Measurements from ENCODE around the gene GALNT1. TPM values are rescaled to one million over a fixed set of nuclear protein-coding genes. Genes with fewer than 3 reads are reported as not detected.
A peak's percentile ranks its signal among the peaks of the same experiment; 100 is the strongest.

GALNT1 gene
- total RNA-seq, 2 donors from 2014 or later = 27.9 to 69.3 TPM

- Mint-ChIP-seq H3K4me3 (no peak overlapping the region), H3K4me1 (no peaks in the 10 kb centered on the region), H3K36me3 (ENCODE audit: low read depth) (peaks cover 16% of the 10 kb centered on the region), H3K27ac (no peak overlapping the region), H3K9me3 (peaks cover 13% of the 10 kb centered on the region), H3K27me3 (peaks cover 3% of the 10 kb centered on the region)
- ATAC-seq (replicated peaks) = no peak
Measured at GRCh38 chr18:35716169-35716831, 134.8 kb downstream of the GALNT1 start.

- no peak overlapping the region for H3K4me3 Mint-ChIP-seq
- peaks cover 7% of the 10 kb centered on the region for H3K36me3 Mint-ChIP-seq (ENCODE audit: low read depth)
- H3K9me3 Mint-ChIP-seq = peaks cover 13% of the 10 kb centered on the region
- no peaks in the 10 kb centered on the region for H3K4me1 Mint-ChIP-seq
- H3K27me3 Mint-ChIP-seq = peaks cover 3% of the 10 kb centered on the region
- H3K27ac Mint-ChIP-seq = no peak overlapping the region
- ATAC-seq (replicated peaks) = no peak
Measured at GRCh38 chr18:35717182-35717581, 135.6 kb downstream of the GALNT1 start.

GRCh38 chr18:35721431-35722081 is 140.0 kb downstream of the GALNT1 start:
- no peaks in the 10 kb centered on the region for H3K4me1 Mint-ChIP-seq
- H3K4me3 Mint-ChIP-seq = no peak overlapping the region
- peaks cover 15% of the 10 kb centered on the region for H3K9me3 Mint-ChIP-seq
- no peak overlapping the region for H3K27ac Mint-ChIP-seq
- H3K36me3 Mint-ChIP-seq (ENCODE audit: low read depth) = no peaks in the 10 kb centered on the region
- ATAC-seq (replicated peaks) = no peak
- H3K27me3 Mint-ChIP-seq = peaks cover 13% of the 10 kb centered on the region

- Mint-ChIP-seq H3K27ac (no peak overlapping the region), H3K4me3 (no peak overlapping the region), H3K27me3 (peaks cover 11% of the 10 kb centered on the region), H3K4me1 (no peaks in the 10 kb centered on the region), H3K9me3 (peaks cover 13% of the 10 kb centered on the region), H3K36me3 (ENCODE audit: low read depth) (no peaks in the 10 kb centered on the region)
- ATAC-seq (replicated peaks) = no peak
Measured at GRCh38 chr18:35728676-35729075, 147.1 kb downstream of the GALNT1 start.

- peak; percentile 19 for ATAC-seq (replicated peaks)
- no peaks in the 10 kb centered on the region for H3K36me3 Mint-ChIP-seq (ENCODE audit: low read depth)
- H3K27me3 Mint-ChIP-seq = peaks cover 6% of the 10 kb centered on the region
Measured at GRCh38 chr18:35729991-35730668, 148.6 kb downstream of the GALNT1 start.

GRCh38 chr18:35730691-35731370 is 149.3 kb downstream of the GALNT1 start:
- peaks cover 6% of the 10 kb centered on the region for H3K27me3 Mint-ChIP-seq
- no peak for ATAC-seq (replicated peaks)
- H3K4me1 Mint-ChIP-seq = no peaks in the 10 kb centered on the region

More at GRCh38 chr18:35729991-35730668, 148.6 kb downstream of the GALNT1 start:
- H3K4me1 Mint-ChIP-seq = no peaks in the 10 kb centered on the region
- H3K27ac Mint-ChIP-seq = no peak overlapping the region
- H3K4me3 Mint-ChIP-seq = no peak overlapping the region
- H3K9me3 Mint-ChIP-seq = peaks cover 13% of the 10 kb centered on the region

GRCh38 chr18:35731701-35732100 is 150.2 kb downstream of the GALNT1 start:
- Mint-ChIP-seq H3K9me3 (peaks cover 7% of the 10 kb centered on the region), H3K27ac (no peak overlapping the region), H3K27me3 (no peaks in the 10 kb centered on the region), H3K4me1 (no peaks in the 10 kb centered on the region), H3K4me3 (no peak overlapping the region), H3K36me3 (ENCODE audit: low read depth) (no peaks in the 10 kb centered on the region)
- ATAC-seq (replicated peaks) = no peak

More at GRCh38 chr18:35730691-35731370, 149.3 kb downstream of the GALNT1 start:
- Mint-ChIP-seq H3K36me3 (ENCODE audit: low read depth) (no peaks in the 10 kb centered on the region), H3K9me3 (peaks cover 13% of the 10 kb centered on the region), H3K4me3 (no peak overlapping the region), H3K27ac (no peak overlapping the region)

- no peaks in the 10 kb centered on the region for H3K36me3 Mint-ChIP-seq (ENCODE audit: low read depth)
- ATAC-seq (replicated peaks) = no peak
- H3K4me1 Mint-ChIP-seq = no peaks in the 10 kb centered on the region
- no peaks in the 10 kb centered on the region for H3K27me3 Mint-ChIP-seq
- H3K9me3 Mint-ChIP-seq = peaks cover 7% of the 10 kb centered on the region
- H3K4me3 Mint-ChIP-seq = no peak overlapping the region
- no peak overlapping the region for H3K27ac Mint-ChIP-seq
Measured at GRCh38 chr18:35732162-35732561, 150.6 kb downstream of the GALNT1 start.

GRCh38 chr18:35732636-35733035 is 151.1 kb downstream of the GALNT1 start:
- no peak for ATAC-seq (replicated peaks)
- no peak overlapping the region for H3K27ac Mint-ChIP-seq
- H3K36me3 Mint-ChIP-seq (ENCODE audit: low read depth) = no peaks in the 10 kb centered on the region
- H3K4me1 Mint-ChIP-seq = no peaks in the 10 kb centered on the region
- peaks cover 7% of the 10 kb centered on the region for H3K9me3 Mint-ChIP-seq
- H3K27me3 Mint-ChIP-seq = no peaks in the 10 kb centered on the region
- no peak overlapping the region for H3K4me3 Mint-ChIP-seq

GRCh38 chr18:35733408-35733807 is 151.9 kb downstream of the GALNT1 start:
- no peaks in the 10 kb centered on the region for H3K4me1 Mint-ChIP-seq
- H3K9me3 Mint-ChIP-seq = peaks cover 8% of the 10 kb centered on the region
- H3K36me3 Mint-ChIP-seq (ENCODE audit: low read depth) = no peaks in the 10 kb centered on the region
- H3K27ac Mint-ChIP-seq = no peak overlapping the region
- no peak for ATAC-seq (replicated peaks)
- H3K4me3 Mint-ChIP-seq = no peak overlapping the region
- no peaks in the 10 kb centered on the region for H3K27me3 Mint-ChIP-seq

GRCh38 chr18:35736696-35737095 is 155.2 kb downstream of the GALNT1 start:
- no peak overlapping the region for H3K4me3 Mint-ChIP-seq
- H3K36me3 Mint-ChIP-seq (ENCODE audit: low read depth) = no peaks in the 10 kb centered on the region
- peaks cover 3% of the 10 kb centered on the region for H3K9me3 Mint-ChIP-seq
- H3K27me3 Mint-ChIP-seq = no peaks in the 10 kb centered on the region
- ATAC-seq (replicated peaks) = no peak
- H3K4me1 Mint-ChIP-seq = no peaks in the 10 kb centered on the region
- H3K27ac Mint-ChIP-seq = no peak overlapping the region

- Mint-ChIP-seq H3K9me3 (peaks cover 3% of the 10 kb centered on the region), H3K36me3 (ENCODE audit: low read depth) (no peaks in the 10 kb centered on the region), H3K4me3 (no peak overlapping the region), H3K27ac (no peak overlapping the region), H3K4me1 (no peaks in the 10 kb centered on the region), H3K27me3 (peaks cover 4% of the 10 kb centered on the region)
- ATAC-seq (replicated peaks) = no peak
Measured at GRCh38 chr18:35739778-35740177, 158.2 kb downstream of the GALNT1 start.

GRCh38 chr18:35740656-35741055 is 159.1 kb downstream of the GALNT1 start:
- no peak overlapping the region for H3K27ac Mint-ChIP-seq
- no peaks in the 10 kb centered on the region for H3K4me1 Mint-ChIP-seq
- no peak overlapping the region for H3K4me3 Mint-ChIP-seq
- peaks cover 6% of the 10 kb centered on the region for H3K9me3 Mint-ChIP-seq
- peaks cover 12% of the 10 kb centered on the region for H3K27me3 Mint-ChIP-seq
- no peaks in the 10 kb centered on the region for H3K36me3 Mint-ChIP-seq (ENCODE audit: low read depth)
- no peak for ATAC-seq (replicated peaks)

GRCh38 chr18:35743916-35744315 is 162.4 kb downstream of the GALNT1 start:
- Mint-ChIP-seq H3K27me3 (peaks cover 18% of the 10 kb centered on the region), H3K9me3 (peaks cover 10% of the 10 kb centered on the region), H3K4me1 (no peaks in the 10 kb centered on the region), H3K27ac (no peak overlapping the region), H3K4me3 (no peak overlapping the region), H3K36me3 (ENCODE audit: low read depth) (no peaks in the 10 kb centered on the region)
- no peak for ATAC-seq (replicated peaks)
